GM21515 (cell line): ENCODE data around the gene WDFY4.
"Not testable (repeated sequence)": the region's sequence is repeated elsewhere in the genome, so short reads cannot be mapped to it uniquely, and the experiment has no call there.

ENCODE experiments used
- ATAC-seq: cut with Tn5 transposase; IDR thresholded peaks from one replicate; pipeline ENCODE4 v1.9.1; 2021; ENCODE audit not compliant: unreplicated experiment

The WDFY4 gene

GRCh38 chr10:48684792-48685623 lies at the start of gene WDFY4:
Gene WDFY4, plus strand, starts transcription at chr10:48684873. Its CDS starts 24,860 bp downstream, at chr10:48709733.
- ATAC-seq = peak; percentile 59

- ATAC-seq = no peak
These were observed 49.6 kb upstream of the WDFY4 start for GRCh38 chr10:48634984-48635557.

- ATAC-seq = no peak
These were observed 48.4 kb upstream of the WDFY4 start for GRCh38 chr10:48636231-48636630.

- ATAC-seq = no peak
These were observed 47.8 kb upstream of the WDFY4 start for GRCh38 chr10:48636901-48637300.

- no peak for ATAC-seq
These were observed 46.5 kb upstream of the WDFY4 start for GRCh38 chr10:48638158-48638557.

- ATAC-seq = no peak
These were observed 45.7 kb upstream of the WDFY4 start for GRCh38 chr10:48638739-48639527.

- no peak for ATAC-seq
These were observed 45.0 kb upstream of the WDFY4 start for GRCh38 chr10:48639632-48640031.

GRCh38 chr10:48640326-48640725 lies 44.3 kb upstream of the WDFY4 start:
- ATAC-seq = no peak

- ATAC-seq = not testable (repeated sequence)
These were observed 43.5 kb upstream of the WDFY4 start for GRCh38 chr10:48641099-48641690.

GRCh38 chr10:48645600-48645999 lies 39.1 kb upstream of the WDFY4 start:
- no peak for ATAC-seq

GRCh38 chr10:48647073-48647472 lies 37.6 kb upstream of the WDFY4 start:
- not testable (repeated sequence) for ATAC-seq

GRCh38 chr10:48648172-48648942 lies 36.3 kb upstream of the WDFY4 start:
- no peak for ATAC-seq

- ATAC-seq = no peak
These were observed 35.2 kb upstream of the WDFY4 start for GRCh38 chr10:48649349-48649944.

- no peak for ATAC-seq
These were observed 33.4 kb upstream of the WDFY4 start for GRCh38 chr10:48651293-48651692.

- no peak for ATAC-seq
These were observed 32.8 kb upstream of the WDFY4 start for GRCh38 chr10:48651839-48652238.

GRCh38 chr10:48652344-48652743 lies 32.3 kb upstream of the WDFY4 start:
- ATAC-seq = no peak

GRCh38 chr10:48653347-48653746 lies 31.3 kb upstream of the WDFY4 start:
- ATAC-seq = no peak

- no peak for ATAC-seq
These were observed 30.6 kb upstream of the WDFY4 start for GRCh38 chr10:48653944-48654698.

- peak; percentile 19 for ATAC-seq
These were observed 29.0 kb upstream of the WDFY4 start for GRCh38 chr10:48655411-48656240.
